Activated T-cell treated with anti-CD3 and anti-CD28 coated beads, Interleukin-2, amount 50 U/mL, for 48 hours (primary cell): Measurements from ENCODE around the gene TRIP13.
A peak's percentile ranks its signal among the peaks of the same experiment; 100 is the strongest.
"Not testable (repeated sequence)": the region's sequence is repeated elsewhere in the genome, so short reads cannot be mapped to it uniquely, and the experiment has no call there.

Experiments used
- DNase-seq, 2 experiments: peaks; one replicate each; pipeline ENCODE4 v3.0.0-alpha.2; 2020

TRIP13 gene

GRCh38 chr5:873328-873727, 19.4 kb upstream of the TRIP13 start:
- DNase-seq = no peak

- no peak for DNase-seq
These were observed 16.8 kb upstream of the TRIP13 start for GRCh38 chr5:875931-876330.

- DNase-seq = no peak
These were observed 16.0 kb upstream of the TRIP13 start for GRCh38 chr5:876398-877365.

GRCh38 chr5:878125-878524, 14.6 kb upstream of the TRIP13 start:
- DNase-seq = no peak

GRCh38 chr5:878677-879076, 14.0 kb upstream of the TRIP13 start:
- not testable (repeated sequence) for DNase-seq

- no peak for DNase-seq
These were observed 11.7 kb upstream of the TRIP13 start for GRCh38 chr5:880816-881550.

- no peak for DNase-seq
These were observed 11.1 kb upstream of the TRIP13 start for GRCh38 chr5:881551-881935.

GRCh38 chr5:882253-883183, 10.2 kb upstream of the TRIP13 start:
- DNase-seq = no peak

GRCh38 chr5:883475-884181, 9.1 kb upstream of the TRIP13 start:
- DNase-seq = no peak

GRCh38 chr5:884345-885126, 8.1 kb upstream of the TRIP13 start:
- DNase-seq = no peak

- no peak for DNase-seq
These were observed 7.6 kb upstream of the TRIP13 start for GRCh38 chr5:885127-885442.

GRCh38 chr5:885529-885928, 7.2 kb upstream of the TRIP13 start:
- no peak for DNase-seq

GRCh38 chr5:886036-886435, 6.6 kb upstream of the TRIP13 start:
- no peak for DNase-seq

GRCh38 chr5:886716-887325, 5.9 kb upstream of the TRIP13 start:
- no peak for DNase-seq

GRCh38 chr5:887947-888637, 4.6 kb upstream of the TRIP13 start:
- DNase-seq = no peak

- DNase-seq = no peak
These were observed 4.0 kb upstream of the TRIP13 start for GRCh38 chr5:888638-889035.

- no peak for DNase-seq
These were observed 3.5 kb upstream of the TRIP13 start for GRCh38 chr5:889075-889710.

- no peak for DNase-seq
These were observed 1.4 kb upstream of the TRIP13 start for GRCh38 chr5:891117-891836.

- peak in 1 of 2 experiments; percentile 42 for DNase-seq
These were observed 769 bp upstream of the TRIP13 start for GRCh38 chr5:891837-892393.
